GM12878 (cell line): ENCODE data around the gene SLC35G1. TPM values are rescaled to one million over a fixed set of nuclear protein-coding genes. Genes with fewer than 3 reads are reported as not detected.

Experiments
- ATAC-seq: fragments of 200-7000 bp; cut with Tn5 transposase; 3 replicates; pipeline ENCODE4 v1.9.1; 2020; ENCODE audit warnings: mild to moderate bottlenecking, moderate library complexity
- BruUV-seq: library from RNA; stranded (reverse); fragments of 400-500 nt; replicated peaks from 2 replicates; lab custom pipeline; 2021; lab: Mats Ljungman, UMichigan
- CTCF ChIA-PET: fragments of 300-600 bp; sonication (Branson Sonifier 250); formaldehyde crosslinking; extraction: SDS; loops from one replicate; lab custom pipeline; 2021; ENCODE audit warnings: inconsistent platforms; lab: Yijun Ruan, JAX
- POLR2A ChIA-PET: fragments of 350-600 bp; formaldehyde crosslinking; extraction: SDS; loops from one replicate; lab custom pipeline; 2021; ENCODE audit warnings: inconsistent platforms; lab: Charles Lee
- RAD21 ChIA-PET: fragments of 300-600 bp; sonication (Branson Sonifier 250); formaldehyde crosslinking; loops from one replicate; lab custom pipeline; 2023; ENCODE audit warnings: antibody characterized with exemption; ENCODE audit not compliant: unreplicated experiment; lab: Charles Lee
- SMC1A ChIA-PET: fragments of 300-600 bp; sonication (Branson Sonifier 250); formaldehyde crosslinking; loops from one replicate; lab custom pipeline; 2023; ENCODE audit not compliant: unreplicated experiment, uncharacterized antibody; lab: Charles Lee
- DNase-seq: peaks from one replicate; pipeline ENCODE4 v3.0.0-alpha.2; 2011; ENCODE audit warnings: low read depth, low spot score
- FAIRE-seq: peaks from 3 replicates; lab custom pipeline; 2011; peaks lifted over from hg19 to GRCh38; lab: Jason Lieb, UNC
- H2AFZ ChIP-seq: 2 replicates; pipeline ENCODE4 v1.6.0; 2011; ENCODE audit warnings: low read depth, low read length, control low read depth; ENCODE audit not compliant: control insufficient read depth
- H3K27ac ChIP-seq: 2 replicates; pipeline ENCODE4 v1.5.1; 2011; ENCODE audit warnings: control low read depth; ENCODE audit not compliant: control insufficient read depth, insufficient read depth
- H3K27me3 ChIP-seq, 2 experiments: replicated peaks in 1 of 2; 2 replicates each; pipeline versions ENCODE4 v1.6.0 to v1.6.1; 2011; ENCODE audit warnings: low read length in 1 of 2; ENCODE audit not compliant: control insufficient read depth in 2 of 2, insufficient read depth in 2 of 2
- H3K36me3 ChIP-seq, 2 experiments: 2 replicates each; pipeline ENCODE4 v1.5.1; 2011; ENCODE audit warnings: low read length in 1 of 2; ENCODE audit not compliant: control insufficient read depth in 2 of 2, insufficient read depth in 2 of 2
- H3K4me1 ChIP-seq: 2 replicates; pipeline ENCODE4 v1.6.1; 2011; ENCODE audit warnings: mild to moderate bottlenecking, low read length, moderate library complexity, mixed read lengths; ENCODE audit not compliant: control insufficient read depth, insufficient read depth
- H3K4me2 ChIP-seq: 2 replicates; pipeline ENCODE4 v1.6.0; 2011; ENCODE audit warnings: control low read depth; ENCODE audit not compliant: control insufficient read depth, insufficient read depth
- H3K4me3 ChIP-seq: fragments of 200-600 bp; sonication (generic); 2 replicates; pipeline ENCODE4 v1.5.1; 2016
- H3K79me2 ChIP-seq: 2 replicates; pipeline ENCODE4 v1.6.0; 2011; ENCODE audit warnings: low read length; ENCODE audit not compliant: control insufficient read depth, insufficient read depth
- H3K9ac ChIP-seq: 2 replicates; pipeline ENCODE4 v1.8.0; 2011; ENCODE audit warnings: low read length, control low read depth, mixed read lengths; ENCODE audit not compliant: control insufficient read depth, insufficient read depth
- H3K9me3 ChIP-seq: replicated peaks from 3 replicates; pipeline ENCODE4 v1.5.1; 2011; ENCODE audit warnings: mild to moderate bottlenecking, low read length; ENCODE audit not compliant: control insufficient read depth, insufficient read depth
- H4K20me1 ChIP-seq: 2 replicates; pipeline ENCODE4 v1.6.0; 2011; ENCODE audit not compliant: control insufficient read depth, insufficient read depth
- ATF3 ChIP-seq: IDR thresholded peaks from 2 replicates; pipeline ENCODE4 v1.6.1; 2011; ENCODE audit warnings: low read depth, mild to moderate bottlenecking, low read length, moderate library complexity, borderline replicate concordance; ENCODE audit errors: extremely low read depth
- CHD4 ChIP-seq: fragments of 200-600 bp; sonication (generic); IDR thresholded peaks from 2 replicates; pipeline ENCODE4 v1.6.1; 2016; ENCODE audit warnings: mild to moderate bottlenecking
- GATAD2B ChIP-seq: fragments of 450-650 bp; conservative IDR thresholded peaks from 2 replicates; pipeline ENCODE4 v1.6.1; 2017; ENCODE audit warnings: low read depth, mild to moderate bottlenecking, moderate library complexity
- JUNB ChIP-seq: IDR thresholded peaks from 2 replicates; pipeline ENCODE4 v1.6.1; 2016; ENCODE audit warnings: antibody characterized with exemption, mild to moderate bottlenecking
- MLLT1 ChIP-seq: fragments of 450-650 bp; IDR thresholded peaks from 2 replicates; pipeline ENCODE4 v1.6.1; 2016; ENCODE audit warnings: mild to moderate bottlenecking
- NR2C2 ChIP-seq: IDR thresholded peaks from 2 replicates; pipeline ENCODE4 v1.6.1; 2011; ENCODE audit warnings: borderline replicate concordance, low read depth; ENCODE audit not compliant: control insufficient read depth, insufficient read length
- NR2F1 ChIP-seq: fragments of 450-650 bp; conservative IDR thresholded peaks from 2 replicates; pipeline ENCODE4 v1.6.1; 2017; ENCODE audit warnings: mild to moderate bottlenecking
- POLR2AphosphoS2 ChIP-seq: IDR thresholded peaks from 2 replicates; pipeline ENCODE4 v1.6.1; 2011; ENCODE audit warnings: low read depth, mild to moderate bottlenecking, low read length, improper control_type of control experiment, moderate library complexity
- POU2F2 ChIP-seq: IDR thresholded peaks from 3 replicates; pipeline ENCODE4 v1.6.1; 2011; ENCODE audit warnings: low read depth, mild to moderate bottlenecking, low read length, borderline replicate concordance
- SMAD1 ChIP-seq: fragments of 450-650 bp; IDR thresholded peaks from 2 replicates; pipeline ENCODE4 v1.6.1; 2018; ENCODE audit warnings: mild to moderate bottlenecking, low read depth; ENCODE audit not compliant: partially characterized antibody
- SREBF2 ChIP-seq: IDR thresholded peaks from 2 replicates; pipeline ENCODE4 v1.6.1; 2012; ENCODE audit warnings: mild to moderate bottlenecking, low read length
- STAT3 ChIP-seq: IDR thresholded peaks from 2 replicates; pipeline ENCODE4 v1.6.1; 2011; ENCODE audit warnings: low read depth, low read length, improper control_type of control experiment
- ZNF622 ChIP-seq: fragments of 450-650 bp; IDR thresholded peaks from 2 replicates; pipeline ENCODE4 v1.6.1; 2017; ENCODE audit warnings: mild to moderate bottlenecking, inconsistent platforms
- WGBS: methylation state at CpG from one replicate; pipeline ENCODE4 v1.1.6; 2016; ENCODE audit warnings: low lambda C conversion rate; ENCODE audit not compliant: insufficient replicate concordance, insufficient coverage; ENCODE audit errors: missing lambda C conversion rate; 5-methylcytosine and 5-hydroxymethylcytosine counted together
- in situ Hi-C: fragments of 300-500 bp; cut with MboI; formaldehyde crosslinking; loops from 9 replicates; pipeline ENCODE4 v1.14.3; 2018; ENCODE audit warnings: mixed read lengths
- intact Hi-C: fragments of 100-400 bp; cut with micrococcal nuclease; formaldehyde crosslinking; loops from one replicate; pipeline ENCODE4 v1.14.2; 2022; ENCODE audit not compliant: unreplicated experiment
- polyA plus RNA-seq, 11 experiments: library from polyadenylated mRNA; depleted of rRNA in 4 of 11; unstranded in 6 of 11; stranded (reverse) in 5 of 11; fragments of >200 nt; fragmentation: Nextera tagmentation in 4 of 11; fragmentation: Illumina TruSeq in 1 of 11; extraction: Ambion mirVana in 4 of 11; extraction: Trizol in 1 of 11; gene quantifications; 1 replicate in 1 of 11; 2 replicates in 10 of 11; pipeline versions ENCODE4 v1.2.1 to v1.2.3, GENCODE V29; 2011 to 2016; ENCODE audit warnings: inconsistent platforms in 2 of 11, missing spikeins in 2 of 11, low read depth in 1 of 11
- total RNA-seq, 4 experiments: library from RNA; depleted of rRNA in 3 of 4; stranded (reverse); fragments of >200 nt in 3 of 4; fragmentation: Illumina TruSeq in 1 of 4; extraction: Trizol in 1 of 4; gene quantifications; 2 replicates each; pipeline versions ENCODE4 v1.2.1 to v1.2.3, GENCODE V29; 2013 to 2021
- TF ChIP-seq, protein P1 (sequence below): IDR thresholded peaks from 2 replicates; pipeline ENCODE4 v1.6.1; 2011; ENCODE audit warnings: mild to moderate bottlenecking, low read depth, low read length, moderate library complexity; ENCODE audit not compliant: insufficient replicate concordance

SLC35G1 gene
- total and polyA plus RNA-seq, 10 of the 15 experiments (the other 5 are each of a cell fraction or from before 2014, with no cell fraction given) = 1.7 to 8.8 (median 6.7) TPM

DNA sequence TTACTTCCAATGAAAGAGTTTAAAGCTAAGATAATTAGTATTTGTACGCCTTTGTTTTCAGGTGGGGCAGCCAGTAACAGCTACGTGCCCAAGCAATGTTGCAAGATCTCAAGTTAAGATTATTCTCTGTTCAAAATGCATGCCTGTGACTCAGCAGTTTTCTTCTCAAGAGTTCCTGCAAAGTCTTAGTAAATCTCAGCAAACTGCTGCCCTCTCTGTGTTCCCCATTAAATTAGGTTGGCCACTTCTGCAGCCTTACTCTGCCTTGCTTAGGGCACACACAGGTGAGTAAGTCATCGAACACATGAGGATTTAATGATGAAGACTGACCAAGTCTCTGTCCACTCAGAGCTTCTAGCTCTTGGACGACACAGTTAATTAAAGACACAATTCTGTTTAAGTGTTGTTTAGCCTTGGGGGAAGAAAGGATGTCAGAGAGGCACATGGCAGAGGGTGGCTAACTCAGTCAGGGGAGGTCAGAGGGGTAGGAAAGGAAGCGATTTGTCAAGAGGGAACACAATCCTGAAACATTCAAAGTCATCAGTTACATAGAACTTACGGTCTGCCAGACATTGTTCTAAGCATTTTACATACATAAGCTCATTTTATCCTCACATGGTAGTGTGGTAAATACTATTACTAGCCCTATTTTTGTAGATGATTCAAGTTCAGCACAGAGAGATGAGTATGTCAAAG lies 20.2 kb upstream of the SLC35G1 start:
- ChIA-PET SMC1A (interaction anchor here (1.3 kb wide), 1 partner anchor 21 kb away, joined by 4 read pairs; no protein-coding TSS in a partner anchor), RAD21 (no interaction called here), CTCF (no interaction called here), POLR2A (no interaction called here)
- H3K4me1 ChIP-seq = no peaks in the 10 kb centered on the region
- FAIRE-seq = no peak
- 17% methylated on average over 6 of the region's 6 CpGs for WGBS
- no peak overlapping the region for H3K27ac ChIP-seq
- H3K4me3 ChIP-seq = no peak overlapping the region
- no TSS peak for BruUV-seq
- no peak for DNase-seq
- no peak overlapping the region for H3K4me2 ChIP-seq
- TF ChIP-seq CHD4 (no peak), ZNF622 (no peak), SREBF2 (no peak), GATAD2B (no peak), MLLT1 (no peak), NR2C2 (no peak), POU2F2 (no peak), ATF3 (no peak), POLR2AphosphoS2 (no peak), STAT3 (no peak), NR2F1 (no peak), JUNB (no peak), SMAD1 (no peak)
- TF ChIP-seq, protein P1, sequence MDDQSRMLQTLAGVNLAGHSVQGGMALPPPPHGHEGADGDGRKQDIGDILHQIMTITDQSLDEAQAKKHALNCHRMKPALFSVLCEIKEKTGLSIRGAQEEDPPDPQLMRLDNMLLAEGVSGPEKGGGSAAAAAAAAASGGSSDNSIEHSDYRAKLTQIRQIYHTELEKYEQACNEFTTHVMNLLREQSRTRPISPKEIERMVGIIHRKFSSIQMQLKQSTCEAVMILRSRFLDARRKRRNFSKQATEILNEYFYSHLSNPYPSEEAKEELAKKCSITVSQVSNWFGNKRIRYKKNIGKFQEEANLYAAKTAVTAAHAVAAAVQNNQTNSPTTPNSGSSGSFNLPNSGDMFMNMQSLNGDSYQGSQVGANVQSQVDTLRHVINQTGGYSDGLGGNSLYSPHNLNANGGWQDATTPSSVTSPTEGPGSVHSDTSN = no peak
- no peaks in the 10 kb centered on the region for H3K79me2 ChIP-seq
- H3K27me3 ChIP-seq = no peaks in the 10 kb centered on the region; a peak in 1 of 4 replicates
- no peak for ATAC-seq
- H4K20me1 ChIP-seq = no peaks in the 10 kb centered on the region
- in situ Hi-C loops (no loop called here), intact Hi-C loops (no loop called here)
- H2AFZ ChIP-seq = no peak overlapping the region
- H3K9ac ChIP-seq = no peak overlapping the region
- no peaks in the 10 kb centered on the region for H3K36me3 ChIP-seq
- no peaks in the 10 kb centered on the region for H3K9me3 ChIP-seq
